Measurements from ENCODE around the gene RAB27B.
"Not testable (repeated sequence)": the region's sequence is repeated elsewhere in the genome, so short reads cannot be mapped to it uniquely, and the experiment has no call there.

RAB27B gene

GRCh38 chr18:54828281-54828881 lies at the start of gene RAB27B:
Gene RAB27B (plus strand): TSS chr18:54828477. CDS start chr18:54877586, 49,109 bp downstream.
- DNase-seq (peak; percentile 59), ATAC-seq (peak; percentile 95)

- DNase-seq (no peak), ATAC-seq (no peak)
Observed at GRCh38 chr18:54780285-54780861, 47.9 kb upstream of the RAB27B start.

GRCh38 chr18:54780970-54781369 lies 47.3 kb upstream of the RAB27B start:
- DNase-seq (no peak), ATAC-seq (no peak)

- ATAC-seq (no peak), DNase-seq (no peak)
Observed at GRCh38 chr18:54783139-54783538, 45.1 kb upstream of the RAB27B start.

GRCh38 chr18:54786206-54786605 lies 42.1 kb upstream of the RAB27B start:
- DNase-seq: no peak

GRCh38 chr18:54787121-54787520 lies 41.2 kb upstream of the RAB27B start:
- DNase-seq (no peak), ATAC-seq (no peak)

More at GRCh38 chr18:54786206-54786605, 42.1 kb upstream of the RAB27B start:
- no peak for ATAC-seq

- no peak for ATAC-seq
- DNase-seq: no peak
Observed at GRCh38 chr18:54787616-54788015, 40.7 kb upstream of the RAB27B start.

- no peak for ATAC-seq
- no peak for DNase-seq
Observed at GRCh38 chr18:54790109-54790508, 38.2 kb upstream of the RAB27B start.

- no peak for DNase-seq
- no peak for ATAC-seq
Observed at GRCh38 chr18:54791657-54792056, 36.6 kb upstream of the RAB27B start.

GRCh38 chr18:54792079-54792478 lies 36.2 kb upstream of the RAB27B start:
- ATAC-seq (no peak), DNase-seq (no peak)

- DNase-seq: no peak
Observed at GRCh38 chr18:54794823-54795222, 33.5 kb upstream of the RAB27B start.

GRCh38 chr18:54798186-54798585 lies 30.1 kb upstream of the RAB27B start:
- DNase-seq: no peak
- no peak for ATAC-seq

More at GRCh38 chr18:54794823-54795222, 33.5 kb upstream of the RAB27B start:
- no peak for ATAC-seq

GRCh38 chr18:54801374-54801773 lies 26.9 kb upstream of the RAB27B start:
- DNase-seq (no peak), ATAC-seq (no peak)

GRCh38 chr18:54802178-54802577 lies 26.1 kb upstream of the RAB27B start:
- DNase-seq: no peak
- ATAC-seq: no peak

- ATAC-seq (no peak), DNase-seq (no peak)
Observed at GRCh38 chr18:54802686-54803395, 25.4 kb upstream of the RAB27B start.

- no peak for DNase-seq
- ATAC-seq: peak; percentile 49
Observed at GRCh38 chr18:54805571-54806334, 22.5 kb upstream of the RAB27B start.

GRCh38 chr18:54806526-54806925 lies 21.8 kb upstream of the RAB27B start:
- DNase-seq (no peak), ATAC-seq (no peak)

GRCh38 chr18:54807303-54807702 lies 21.0 kb upstream of the RAB27B start:
- DNase-seq: no peak
- ATAC-seq: no peak

GRCh38 chr18:54810662-54811061 lies 17.6 kb upstream of the RAB27B start:
- DNase-seq: not testable (repeated sequence)

GRCh38 chr18:54812885-54813284 lies 15.4 kb upstream of the RAB27B start:
- no peak for DNase-seq
- peak; percentile 46 for ATAC-seq

More at GRCh38 chr18:54810662-54811061, 17.6 kb upstream of the RAB27B start:
- not testable (repeated sequence) for ATAC-seq

- no peak for DNase-seq
- no peak for ATAC-seq
Observed at GRCh38 chr18:54813305-54813704, 15.0 kb upstream of the RAB27B start.

- DNase-seq (no peak), ATAC-seq (no peak)
Observed at GRCh38 chr18:54813977-54814565, 14.2 kb upstream of the RAB27B start.
